ENCODE measurements around the gene UNC93A. TPM values are rescaled to one million over a fixed set of nuclear protein-coding genes. Genes with fewer than 3 reads are reported as not detected.
"Not testable (repeated sequence)": the region's sequence is repeated elsewhere in the genome, so short reads cannot be mapped to it uniquely, and the experiment has no call there.

UNC93A gene
- total RNA-seq, 2 donors from 2014 or later: not detected

GRCh38 chr6:167268683-167269280 lies 22.3 kb upstream of the UNC93A start:
- intact Hi-C loops (cut with DNase I): no loop called here
- ATAC-seq (no peak), DNase-seq (no peak)

GRCh38 chr6:167270499-167271311 lies 20.4 kb upstream of the UNC93A start:
- intact Hi-C loops (cut with DNase I): no loop called here
- no peak for ATAC-seq
- no peak for DNase-seq

- ATAC-seq: no peak
- intact Hi-C loops (cut with DNase I): no loop called here
Measured at GRCh38 chr6:167272151-167272550, 19.0 kb upstream of the UNC93A start.

GRCh38 chr6:167272696-167273379 lies 18.3 kb upstream of the UNC93A start:
- ATAC-seq: no peak
- intact Hi-C loops (cut with DNase I): no loop called here
- no peak for DNase-seq

More at GRCh38 chr6:167272151-167272550, 19.0 kb upstream of the UNC93A start:
- DNase-seq: no peak

GRCh38 chr6:167274270-167274669 lies 16.8 kb upstream of the UNC93A start:
- DNase-seq: no peak
- intact Hi-C loops (cut with DNase I): no loop called here

GRCh38 chr6:167275001-167275400 lies 16.1 kb upstream of the UNC93A start:
- intact Hi-C loops (cut with DNase I): no loop called here
- DNase-seq (no peak), ATAC-seq (no peak)

More at GRCh38 chr6:167274270-167274669, 16.8 kb upstream of the UNC93A start:
- ATAC-seq: no peak

GRCh38 chr6:167275436-167275835 lies 15.7 kb upstream of the UNC93A start:
- intact Hi-C loops (cut with DNase I): no loop called here
- ATAC-seq: no peak
- no peak for DNase-seq

GRCh38 chr6:167276772-167277533 lies 14.2 kb upstream of the UNC93A start:
- ATAC-seq (no peak), DNase-seq (no peak)
- intact Hi-C loops (cut with DNase I): no loop called here

- intact Hi-C loops (cut with DNase I); ATAC-seq; DNase-seq: not testable (repeated sequence)
Measured at GRCh38 chr6:167278173-167278940, 12.8 kb upstream of the UNC93A start.

- intact Hi-C loops (cut with DNase I): loop anchor here in 1 of 2 donors (10.0 kb wide), 1 partner anchor 55 kb away; no protein-coding TSS in a partner anchor
- DNase-seq: no peak
- no peak for ATAC-seq
Measured at GRCh38 chr6:167279766-167280446, 11.2 kb upstream of the UNC93A start.

GRCh38 chr6:167280466-167280865 lies 10.6 kb upstream of the UNC93A start:
- DNase-seq, ATAC-seq: not testable (repeated sequence)
- intact Hi-C loops (cut with DNase I): loop anchor here in 1 of 2 donors (10.0 kb wide), 1 partner anchor 56 kb away; no protein-coding TSS in a partner anchor

- intact Hi-C loops (cut with DNase I): loop anchor here in 1 of 2 donors (10.0 kb wide), 1 partner anchor 57 kb away; no protein-coding TSS in a partner anchor
- no peak for ATAC-seq
Measured at GRCh38 chr6:167282165-167282564, 8.9 kb upstream of the UNC93A start.

GRCh38 chr6:167284565-167284964 lies 6.5 kb upstream of the UNC93A start:
- not testable (repeated sequence) for ATAC-seq, DNase-seq
- intact Hi-C loops (cut with DNase I): loop anchor here in 1 of 2 donors (10.0 kb wide), 1 partner anchor 60 kb away; no protein-coding TSS in a partner anchor

More at GRCh38 chr6:167282165-167282564, 8.9 kb upstream of the UNC93A start:
- DNase-seq: no peak

GRCh38 chr6:167285077-167285770 lies 5.9 kb upstream of the UNC93A start:
- DNase-seq: no peak
- no peak for ATAC-seq
- intact Hi-C loops (cut with DNase I): loop anchor here in 1 of 2 donors (10.0 kb wide), 1 partner anchor 60 kb away; no protein-coding TSS in a partner anchor

- ATAC-seq (no peak), DNase-seq (no peak)
- intact Hi-C loops (cut with DNase I): loop anchor here in 1 of 2 donors (10.0 kb wide), 1 partner anchor 63 kb away; no protein-coding TSS in a partner anchor
Measured at GRCh38 chr6:167287513-167288048, 3.5 kb upstream of the UNC93A start.

- peak in 1 of 2 donors; percentile 82 for ATAC-seq
- intact Hi-C loops (cut with DNase I): loop anchor here in 1 of 2 donors (10.0 kb wide), 1 partner anchor 64 kb away; no protein-coding TSS in a partner anchor
- not testable (repeated sequence) for DNase-seq
Measured at GRCh38 chr6:167288591-167289225, 2.4 kb upstream of the UNC93A start.
